SU-DHL-6 (cell line): Measurements from ENCODE around the gene TAMM41.

Source experiments
- H2AFZ ChIP-seq: fragments of 200-600 bp; sonication (generic); 2 replicates; pipeline ENCODE4 v1.6.1; 2014; ENCODE audit warnings: low read depth, mild to moderate bottlenecking, moderate library complexity, mixed read lengths, antibody characterized with exemption, low read length; ENCODE audit not compliant: severe bottlenecking
- H3F3A ChIP-seq: fragments of 200-600 bp; shearing (Covaris generic); 2 replicates; pipeline ENCODE4 v1.6.0; 2016; ENCODE audit warnings: antibody characterized with exemption, mild to moderate bottlenecking; ENCODE audit not compliant: insufficient read depth
- H3K27ac ChIP-seq: fragments of 200-600 bp; sonication (generic); 2 replicates; pipeline ENCODE4 v1.5.1; 2016; ENCODE audit warnings: low read depth, mild to moderate bottlenecking, low read length, moderate library complexity, mixed read lengths
- H3K27me3 ChIP-seq: fragments of 200-600 bp; sonication (generic), shearing (Covaris generic); 2 replicates; pipeline ENCODE4 v1.6.0; 2014; ENCODE audit warnings: mild to moderate bottlenecking, low read length
- H3K36me3 ChIP-seq: fragments of 200-600 bp; sonication (generic); 2 replicates; pipeline ENCODE4 v1.6.1; 2014; ENCODE audit warnings: mild to moderate bottlenecking, low read length, mixed read lengths
- H3K4me2 ChIP-seq: fragments of 300-600, 200-600 bp; shearing (Covaris generic), sonication (generic); 2 replicates; pipeline ENCODE4 v1.6.0; 2014; ENCODE audit warnings: low read length, low read depth, mild to moderate bottlenecking; ENCODE audit not compliant: poor library complexity, severe bottlenecking
- H3K4me3 ChIP-seq: fragments of 200-600 bp; sonication (generic); 2 replicates; pipeline ENCODE4 v1.5.1; 2014; ENCODE audit warnings: antibody characterized with exemption, low read length, mild to moderate bottlenecking, mixed read lengths; ENCODE audit not compliant: insufficient read depth, poor library complexity, severe bottlenecking
- H3K79me2 ChIP-seq: fragments of 200-600 bp; sonication (generic); 2 replicates; pipeline ENCODE4 v1.6.1; 2014; ENCODE audit warnings: mild to moderate bottlenecking, low read length, moderate library complexity; ENCODE audit not compliant: insufficient read depth
- H3K9ac ChIP-seq: fragments of 200-600 bp; sonication (generic); 2 replicates; pipeline ENCODE4 v1.7.0; 2014; ENCODE audit warnings: mild to moderate bottlenecking, low read length
- H3K9me2 ChIP-seq: fragments of 200-600 bp; sonication (generic); replicated peaks from 2 replicates; pipeline ENCODE4 v1.6.1; 2014; ENCODE audit warnings: low read length; ENCODE audit not compliant: insufficient read depth
- H3K9me3 ChIP-seq: fragments of 200-600 bp; sonication (generic); 2 replicates; pipeline ENCODE4 v1.6.1; 2014; ENCODE audit warnings: low read length, mixed read lengths; ENCODE audit not compliant: insufficient read depth
- H4K20me1 ChIP-seq: fragments of 200-600 bp; sonication (generic); 2 replicates; pipeline ENCODE4 v1.6.1; 2014; ENCODE audit warnings: low read depth, mild to moderate bottlenecking, antibody characterized with exemption, low read length, moderate library complexity, mixed read lengths
- EZH2phosphoT487 ChIP-seq: fragments of 200-600 bp; sonication (generic), shearing (Covaris generic); conservative IDR thresholded peaks from 2 replicates; pipeline ENCODE4 v1.6.1; 2018; ENCODE audit warnings: mild to moderate bottlenecking, antibody characterized with exemption, low read length, moderate library complexity, mixed read lengths
- TF ChIP-seq, protein P1 (sequence below): fragments of 200-600 bp; sonication (generic); IDR thresholded peaks from one replicate; pipeline ENCODE4 v1.5.1; 2017; ENCODE audit warnings: antibody characterized with exemption, mild to moderate bottlenecking, low read length, moderate library complexity; ENCODE audit not compliant: insufficient read depth, poor library complexity, severe bottlenecking

The TAMM41 gene

DNA sequence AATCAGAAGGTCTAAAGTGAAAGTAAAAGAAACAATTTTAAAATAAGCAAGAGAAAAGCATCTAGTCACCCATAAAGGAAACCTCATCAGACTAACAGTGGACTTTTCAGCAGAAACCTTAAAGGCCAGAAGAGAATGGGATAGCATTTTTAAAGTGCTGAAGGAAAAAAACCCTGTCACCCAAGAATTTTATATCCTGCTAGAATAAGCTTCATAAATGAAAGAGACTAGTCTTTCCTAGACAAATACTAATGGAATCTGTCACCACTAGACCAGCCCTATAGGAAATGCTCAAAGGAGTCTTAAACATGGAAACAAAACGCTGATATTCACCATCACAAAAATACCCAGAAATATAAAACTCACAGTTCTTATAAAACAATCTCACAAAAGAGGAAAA lies 46.9 kb downstream of the TAMM41 start:
- no peaks in the 10 kb centered on the region for H3K27me3 ChIP-seq
- no peak overlapping the region for H2AFZ ChIP-seq
- H3K4me2 ChIP-seq, result no peak overlapping the region
- TF ChIP-seq, protein P1, sequence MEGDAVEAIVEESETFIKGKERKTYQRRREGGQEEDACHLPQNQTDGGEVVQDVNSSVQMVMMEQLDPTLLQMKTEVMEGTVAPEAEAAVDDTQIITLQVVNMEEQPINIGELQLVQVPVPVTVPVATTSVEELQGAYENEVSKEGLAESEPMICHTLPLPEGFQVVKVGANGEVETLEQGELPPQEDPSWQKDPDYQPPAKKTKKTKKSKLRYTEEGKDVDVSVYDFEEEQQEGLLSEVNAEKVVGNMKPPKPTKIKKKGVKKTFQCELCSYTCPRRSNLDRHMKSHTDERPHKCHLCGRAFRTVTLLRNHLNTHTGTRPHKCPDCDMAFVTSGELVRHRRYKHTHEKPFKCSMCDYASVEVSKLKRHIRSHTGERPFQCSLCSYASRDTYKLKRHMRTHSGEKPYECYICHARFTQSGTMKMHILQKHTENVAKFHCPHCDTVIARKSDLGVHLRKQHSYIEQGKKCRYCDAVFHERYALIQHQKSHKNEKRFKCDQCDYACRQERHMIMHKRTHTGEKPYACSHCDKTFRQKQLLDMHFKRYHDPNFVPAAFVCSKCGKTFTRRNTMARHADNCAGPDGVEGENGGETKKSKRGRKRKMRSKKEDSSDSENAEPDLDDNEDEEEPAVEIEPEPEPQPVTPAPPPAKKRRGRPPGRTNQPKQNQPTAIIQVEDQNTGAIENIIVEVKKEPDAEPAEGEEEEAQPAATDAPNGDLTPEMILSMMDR, result no peak
- TF ChIP-seq EZH2phosphoT487, result no peak
- H3K9me2 ChIP-seq, result no peaks in the 10 kb centered on the region
- peaks cover 33% of the 10 kb centered on the region for H3K36me3 ChIP-seq
- H3F3A ChIP-seq, result 0 out of 2 replicates have a peak, but pooled peaks cover 3% of the 10 kb centered on the region
- no peak overlapping the region for H3K9ac ChIP-seq
- H4K20me1 ChIP-seq, result no peaks in the 10 kb centered on the region
- H3K79me2 ChIP-seq, result no peaks in the 10 kb centered on the region
- no peak overlapping the region for H3K4me3 ChIP-seq
- H3K9me3 ChIP-seq, result no peaks in the 10 kb centered on the region
- H3K27ac ChIP-seq, result no peak overlapping the region

DNA sequence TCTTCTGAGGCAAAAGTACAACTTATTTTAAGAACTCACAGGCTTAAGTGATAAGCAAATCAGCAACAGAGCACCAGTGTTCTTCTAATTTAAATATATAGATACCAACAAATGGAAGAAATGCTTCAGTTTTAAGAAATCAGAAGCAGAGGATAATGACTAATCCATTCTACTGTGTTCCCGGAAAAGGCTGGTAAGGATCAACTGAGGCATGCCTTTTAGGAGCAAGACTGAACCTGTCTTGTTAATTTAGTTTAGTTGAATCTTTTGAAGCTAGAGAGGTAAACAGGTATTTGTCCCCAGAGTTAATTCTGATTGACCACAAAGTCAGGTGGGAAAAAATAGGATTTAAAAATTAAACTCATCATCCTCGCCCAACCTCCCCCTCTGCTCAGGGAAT lies 51.8 kb downstream of the TAMM41 start:
- peaks cover 16% of the 10 kb centered on the region for H3K36me3 ChIP-seq
- no peak overlapping the region for H3K4me3 ChIP-seq
- H3K79me2 ChIP-seq, result no peaks in the 10 kb centered on the region
- no peaks in the 10 kb centered on the region for H3K27me3 ChIP-seq
- H3K4me2 ChIP-seq, result no peak overlapping the region
- H3K9me2 ChIP-seq, result no peaks in the 10 kb centered on the region
- H3K9ac ChIP-seq, result no peak overlapping the region
- H3F3A ChIP-seq, result no peaks in the 10 kb centered on the region
- H3K27ac ChIP-seq, result no peak overlapping the region
- no peaks in the 10 kb centered on the region for H4K20me1 ChIP-seq
- no peaks in the 10 kb centered on the region for H3K9me3 ChIP-seq
- TF ChIP-seq, protein P1, result no peak
- no peak for TF ChIP-seq EZH2phosphoT487
- H2AFZ ChIP-seq, result no peak overlapping the region

DNA sequence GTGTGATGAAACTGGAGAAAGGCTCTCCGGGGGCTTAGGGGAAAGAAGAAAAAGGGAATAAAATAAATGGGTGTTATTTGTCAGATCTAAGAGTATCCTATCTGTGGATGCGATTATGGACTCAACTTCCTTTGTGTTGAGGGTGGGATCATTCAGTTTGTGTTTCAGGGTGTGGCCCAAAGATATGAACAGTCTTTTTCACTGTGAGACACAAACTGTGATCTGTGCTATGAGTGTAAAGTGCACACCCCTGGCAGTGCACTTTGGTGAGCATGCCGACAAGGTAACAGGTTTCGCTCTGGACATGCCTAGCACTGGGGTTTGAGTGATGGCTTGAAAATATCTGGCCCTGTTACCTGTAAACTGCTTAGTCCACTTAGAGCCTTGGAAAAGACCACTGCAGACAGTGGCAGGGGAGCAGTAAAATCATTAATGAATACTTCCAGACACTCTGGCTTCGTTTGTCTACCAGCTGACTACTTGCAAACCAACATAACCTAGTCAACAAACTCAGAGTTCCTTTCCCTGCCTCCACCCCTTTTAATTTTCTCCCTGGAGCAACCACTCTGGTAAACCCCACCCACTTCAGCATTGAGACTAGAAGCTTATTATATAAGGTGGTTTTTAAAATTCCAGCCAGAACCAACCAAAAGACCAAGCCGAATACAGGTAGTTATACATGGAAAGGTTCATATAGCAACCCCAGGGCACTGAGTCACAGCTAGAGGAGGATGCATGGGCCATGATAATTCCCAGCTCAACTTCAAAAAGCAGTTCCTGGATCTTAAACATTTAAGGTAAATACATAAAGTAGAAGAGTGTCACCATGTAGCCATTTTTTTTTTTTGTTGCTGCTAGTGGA lies 55.1 kb downstream of the TAMM41 start:
- no peak overlapping the region for H3K9ac ChIP-seq
- no peaks in the 10 kb centered on the region for H3K79me2 ChIP-seq
- no peaks in the 10 kb centered on the region for H3F3A ChIP-seq
- no peak overlapping the region for H3K4me2 ChIP-seq
- H4K20me1 ChIP-seq, result no peaks in the 10 kb centered on the region
- H3K4me3 ChIP-seq, result no peak overlapping the region
- no peaks in the 10 kb centered on the region; the same call in 1 of the 2 replicates for H3K36me3 ChIP-seq
- no peaks in the 10 kb centered on the region for H3K9me3 ChIP-seq
- no peak overlapping the region for H2AFZ ChIP-seq
- H3K9me2 ChIP-seq, result no peaks in the 10 kb centered on the region
- H3K27me3 ChIP-seq, result no peaks in the 10 kb centered on the region
- TF ChIP-seq, protein P1, result no peak
- TF ChIP-seq EZH2phosphoT487, result no peak
- no peak overlapping the region for H3K27ac ChIP-seq
